ENCODE results near the gene ACTG1.

GRCh38 chr17:81542431-81543338 lies 30.1 kb upstream of the ACTG1 start:
- TF ChIP-seq CTCF (IDR thresholded peaks at IDR 0.05) (no peak), POLR2AphosphoS5 (IDR thresholded peaks at IDR 0.05) (no peak), POLR2A (IDR thresholded peaks at IDR 0.05) (no peak)
